HepG2 (cell line): ENCODE measurements around the gene NUFIP2. TPM values are rescaled to one million over a fixed set of nuclear protein-coding genes. Genes with fewer than 3 reads are reported as not detected.

ENCODE experiments used
- ELF4 ChIP-seq: sonication (generic); formaldehyde crosslinking; IDR thresholded peaks from 2 replicates; pipeline ENCODE4 v1.5.0; 2020; ENCODE audit warnings: missing genetic modification reagents, mild to moderate bottlenecking, moderate library complexity, borderline replicate concordance
- GPN1 ChIP-seq: sonication (generic); formaldehyde crosslinking; IDR thresholded peaks from 2 replicates; pipeline ENCODE4 v1.5.1; 2020; ENCODE audit warnings: missing genetic modification reagents, borderline replicate concordance
- HNF4G ChIP-seq, 2 experiments: sonication (generic) in 1 of 2; formaldehyde crosslinking in 1 of 2; IDR thresholded peaks; 2 replicates each; pipeline versions ENCODE4 v1.4.0 to v1.6.1; 2011 to 2020; ENCODE audit warnings: borderline replicate concordance in 2 of 2, low read depth in 2 of 2, mild to moderate bottlenecking in 2 of 2, low read length in 1 of 2, missing genetic modification reagents in 1 of 2, moderate library complexity in 1 of 2
- MYC ChIP-seq: sonication (generic); formaldehyde crosslinking; IDR thresholded peaks from 2 replicates; pipeline ENCODE4 v1.9.0; 2021; ENCODE audit warnings: missing genetic modification reagents, borderline replicate concordance
- ZNF10 ChIP-seq: sonication (generic); formaldehyde crosslinking; IDR thresholded peaks from 2 replicates; pipeline ENCODE4 v1.4.0; 2020; ENCODE audit warnings: mild to moderate bottlenecking, low read depth, missing genetic modification reagents, borderline replicate concordance
- ZNF138 ChIP-seq: sonication (generic); formaldehyde crosslinking; IDR thresholded peaks from 2 replicates; pipeline ENCODE4 v1.5.0; 2020; ENCODE audit warnings: mild to moderate bottlenecking, low read depth, missing genetic modification reagents
- ZNF230 ChIP-seq: sonication (generic); formaldehyde crosslinking; IDR thresholded peaks from 2 replicates; pipeline ENCODE4 v1.4.0; 2020; ENCODE audit warnings: mild to moderate bottlenecking, missing genetic modification reagents
- ZNF781 ChIP-seq: sonication (generic); formaldehyde crosslinking; IDR thresholded peaks from 2 replicates; pipeline ENCODE4 v1.5.1; 2020; ENCODE audit warnings: borderline replicate concordance, mild to moderate bottlenecking, missing genetic modification reagents; ENCODE audit errors: not compliant biosample characterization
- ZNF790 ChIP-seq: sonication (generic); formaldehyde crosslinking; IDR thresholded peaks from 2 replicates; pipeline ENCODE4 v1.8.0; 2022; ENCODE audit warnings: missing genetic modification reagents, mild to moderate bottlenecking, borderline replicate concordance
- polyA plus RNA-seq, 8 experiments: library from polyadenylated mRNA; depleted of rRNA in 3 of 8; stranded (reverse) in 7 of 8; unstranded in 1 of 8; fragments of >200 nt; fragmentation: Illumina TruSeq in 4 of 8; extraction: Trizol in 4 of 8; gene quantifications; 2 replicates each; pipeline versions ENCODE4 v1.2.1 to v1.2.3, GENCODE V29; 2011 to 2016; ENCODE audit warnings: low read depth in 4 of 8, missing spikeins in 1 of 8, mixed read lengths in 1 of 8; ENCODE audit not compliant: insufficient read depth in 1 of 8
- total RNA-seq, 5 experiments: library from RNA; depleted of rRNA; stranded (reverse); fragments of >200 nt; fragmentation: Illumina TruSeq; extraction: Trizol; gene quantifications; 2 replicates each; pipeline ENCODE4 v1.2.3, GENCODE V29; 2016; ENCODE audit warnings: low read depth in 1 of 5
- TF ChIP-seq, protein P1 (sequence below), 2 experiments: fragments of 450-650 bp in 1 of 2; sonication (generic) in 1 of 2; formaldehyde crosslinking in 1 of 2; IDR thresholded peaks; 2 replicates each; pipeline versions ENCODE4 v1.6.1 to v1.8.0; 2016 to 2022; ENCODE audit warnings: antibody characterized with exemption in 1 of 2, mild to moderate bottlenecking in 1 of 2, missing genetic modification reagents in 1 of 2
- TF ChIP-seq, protein P2 (sequence below): sonication (generic); formaldehyde crosslinking; IDR thresholded peaks from 2 replicates; pipeline ENCODE4 v1.5.0; 2020; ENCODE audit warnings: mild to moderate bottlenecking, missing genetic modification reagents, borderline replicate concordance
- TF ChIP-seq, protein P3 (sequence below): sonication (generic); formaldehyde crosslinking; IDR thresholded peaks from 2 replicates; pipeline ENCODE4 v1.4.0; 2020; ENCODE audit warnings: missing genetic modification reagents

The NUFIP2 gene
- total and polyA plus RNA-seq, 2 of the 13 experiments (the other 11 are each of a cell fraction or from before 2014, with no cell fraction given) = 10.3 to 30.8 TPM

DNA sequence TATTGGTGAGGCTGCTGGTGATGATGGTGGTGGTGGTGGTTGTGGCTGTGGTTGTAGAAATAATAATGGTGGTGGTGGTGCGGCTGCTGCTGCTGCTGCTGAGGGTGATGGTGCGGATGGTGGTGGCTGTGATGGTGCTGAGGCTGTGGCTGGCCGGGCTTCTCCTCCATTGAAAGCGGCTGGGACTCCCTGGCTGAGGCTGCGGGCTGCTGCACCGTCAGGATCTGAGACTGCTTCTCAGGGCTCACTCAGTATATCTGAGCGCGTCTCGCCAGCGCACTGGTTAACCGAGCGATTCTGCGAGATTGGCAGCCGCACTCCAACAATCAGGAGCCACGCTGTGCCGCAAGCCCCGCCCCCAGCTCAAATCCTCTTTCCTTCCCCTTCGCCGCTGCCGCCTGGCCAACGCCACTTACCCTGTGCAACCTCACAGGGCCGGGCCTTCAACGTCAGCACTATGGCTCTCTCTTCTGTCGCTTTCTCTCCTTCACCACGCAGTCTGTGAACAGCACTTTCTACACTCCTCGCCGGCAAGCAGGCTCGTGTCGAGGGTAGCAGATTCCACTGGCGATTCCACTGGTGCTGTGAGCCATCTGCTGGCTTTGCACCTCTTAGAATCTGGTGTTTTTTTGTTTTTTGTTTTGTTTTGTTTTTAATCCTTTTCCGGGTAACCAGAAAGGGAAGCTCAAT lies at the start of gene NUFIP2 (continued):
- TF ChIP-seq, protein P1, sequence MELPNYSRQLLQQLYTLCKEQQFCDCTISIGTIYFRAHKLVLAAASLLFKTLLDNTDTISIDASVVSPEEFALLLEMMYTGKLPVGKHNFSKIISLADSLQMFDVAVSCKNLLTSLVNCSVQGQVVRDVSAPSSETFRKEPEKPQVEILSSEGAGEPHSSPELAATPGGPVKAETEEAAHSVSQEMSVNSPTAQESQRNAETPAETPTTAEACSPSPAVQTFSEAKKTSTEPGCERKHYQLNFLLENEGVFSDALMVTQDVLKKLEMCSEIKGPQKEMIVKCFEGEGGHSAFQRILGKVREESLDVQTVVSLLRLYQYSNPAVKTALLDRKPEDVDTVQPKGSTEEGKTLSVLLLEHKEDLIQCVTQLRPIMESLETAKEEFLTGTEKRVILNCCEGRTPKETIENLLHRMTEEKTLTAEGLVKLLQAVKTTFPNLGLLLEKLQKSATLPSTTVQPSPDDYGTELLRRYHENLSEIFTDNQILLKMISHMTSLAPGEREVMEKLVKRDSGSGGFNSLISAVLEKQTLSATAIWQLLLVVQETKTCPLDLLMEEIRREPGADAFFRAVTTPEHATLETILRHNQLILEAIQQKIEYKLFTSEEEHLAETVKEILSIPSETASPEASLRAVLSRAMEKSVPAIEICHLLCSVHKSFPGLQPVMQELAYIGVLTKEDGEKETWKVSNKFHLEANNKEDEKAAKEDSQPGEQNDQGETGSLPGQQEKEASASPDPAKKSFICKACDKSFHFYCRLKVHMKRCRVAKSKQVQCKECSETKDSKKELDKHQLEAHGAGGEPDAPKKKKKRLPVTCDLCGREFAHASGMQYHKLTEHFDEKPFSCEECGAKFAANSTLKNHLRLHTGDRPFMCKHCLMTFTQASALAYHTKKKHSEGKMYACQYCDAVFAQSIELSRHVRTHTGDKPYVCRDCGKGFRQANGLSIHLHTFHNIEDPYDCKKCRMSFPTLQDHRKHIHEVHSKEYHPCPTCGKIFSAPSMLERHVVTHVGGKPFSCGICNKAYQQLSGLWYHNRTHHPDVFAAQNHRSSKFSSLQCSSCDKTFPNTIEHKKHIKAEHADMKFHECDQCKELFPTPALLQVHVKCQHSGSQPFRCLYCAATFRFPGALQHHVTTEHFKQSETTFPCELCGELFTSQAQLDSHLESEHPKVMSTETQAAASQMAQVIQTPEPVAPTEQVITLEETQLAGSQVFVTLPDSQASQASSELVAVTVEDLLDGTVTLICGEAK (IDR thresholded peaks at IDR 0.05) = no peak
- TF ChIP-seq, protein P1 (CRISPR knock-in tag; IDR thresholded peaks at IDR 0.05) = peak; percentile 62; the same call in 1 of the 2 replicates
- TF ChIP-seq ZNF10 (CRISPR knock-in tag) (no peak), ELF4 (CRISPR knock-in tag) (no peak), ZNF138 (peak; percentile 83; the same call in 1 of the 2 replicates), ZNF230 (CRISPR knock-in tag) (peak; percentile 73), HNF4G (IDR thresholded peaks at IDR 0.05; ENCODE audit: borderline replicate concordance, low read depth, low read length) (no peak), HNF4G (CRISPR knock-in tag; IDR thresholded peaks at IDR 0.05; ENCODE audit: borderline replicate concordance, low read depth) (no peak), ZNF781 (CRISPR knock-in tag) (peak; percentile 60), MYC (CRISPR knock-in tag) (peak; percentile 83), ZNF790 (CRISPR knock-in tag) (peak; percentile 49; the same call in 1 of the 2 replicates), GPN1 (CRISPR knock-in tag) (no peak)
- TF ChIP-seq, protein P2, sequence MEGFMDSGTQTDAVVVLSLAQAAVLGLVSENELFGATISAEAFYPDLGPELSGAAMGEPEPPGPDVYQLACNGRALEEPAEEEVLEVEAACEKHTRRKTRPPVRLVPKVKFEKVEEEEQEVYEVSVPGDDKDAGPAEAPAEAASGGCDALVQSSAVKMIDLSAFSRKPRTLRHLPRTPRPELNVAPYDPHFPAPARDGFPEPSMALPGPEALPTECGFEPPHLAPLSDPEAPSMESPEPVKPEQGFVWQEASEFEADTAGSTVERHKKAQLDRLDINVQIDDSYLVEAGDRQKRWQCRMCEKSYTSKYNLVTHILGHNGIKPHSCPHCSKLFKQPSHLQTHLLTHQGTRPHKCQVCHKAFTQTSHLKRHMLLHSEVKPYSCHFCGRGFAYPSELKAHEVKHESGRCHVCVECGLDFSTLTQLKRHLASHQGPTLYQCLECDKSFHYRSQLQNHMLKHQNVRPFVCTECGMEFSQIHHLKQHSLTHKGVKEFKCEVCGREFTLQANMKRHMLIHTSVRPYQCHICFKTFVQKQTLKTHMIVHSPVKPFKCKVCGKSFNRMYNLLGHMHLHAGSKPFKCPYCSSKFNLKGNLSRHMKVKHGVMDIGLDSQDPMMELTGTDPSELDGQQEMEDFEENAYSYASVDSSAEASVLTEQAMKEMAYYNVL = peak; percentile 27; the same call in 1 of the 2 replicates
- TF ChIP-seq, protein P3, sequence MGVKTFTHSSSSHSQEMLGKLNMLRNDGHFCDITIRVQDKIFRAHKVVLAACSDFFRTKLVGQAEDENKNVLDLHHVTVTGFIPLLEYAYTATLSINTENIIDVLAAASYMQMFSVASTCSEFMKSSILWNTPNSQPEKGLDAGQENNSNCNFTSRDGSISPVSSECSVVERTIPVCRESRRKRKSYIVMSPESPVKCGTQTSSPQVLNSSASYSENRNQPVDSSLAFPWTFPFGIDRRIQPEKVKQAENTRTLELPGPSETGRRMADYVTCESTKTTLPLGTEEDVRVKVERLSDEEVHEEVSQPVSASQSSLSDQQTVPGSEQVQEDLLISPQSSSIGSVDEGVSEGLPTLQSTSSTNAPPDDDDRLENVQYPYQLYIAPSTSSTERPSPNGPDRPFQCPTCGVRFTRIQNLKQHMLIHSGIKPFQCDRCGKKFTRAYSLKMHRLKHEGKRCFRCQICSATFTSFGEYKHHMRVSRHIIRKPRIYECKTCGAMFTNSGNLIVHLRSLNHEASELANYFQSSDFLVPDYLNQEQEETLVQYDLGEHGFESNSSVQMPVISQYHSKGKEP (CRISPR knock-in tag) = peak; percentile 88; the same call in 1 of the 2 replicates
